Raji (cell line): ENCODE data around the gene PHLDB2.

Experiments used
- POLR2A ChIP-seq: IDR thresholded peaks from 2 replicates; pipeline ENCODE4 v1.6.1; 2011; ENCODE audit warnings: low read depth, low read length, control low read depth; ENCODE audit not compliant: insufficient read depth

PHLDB2 gene

DNA sequence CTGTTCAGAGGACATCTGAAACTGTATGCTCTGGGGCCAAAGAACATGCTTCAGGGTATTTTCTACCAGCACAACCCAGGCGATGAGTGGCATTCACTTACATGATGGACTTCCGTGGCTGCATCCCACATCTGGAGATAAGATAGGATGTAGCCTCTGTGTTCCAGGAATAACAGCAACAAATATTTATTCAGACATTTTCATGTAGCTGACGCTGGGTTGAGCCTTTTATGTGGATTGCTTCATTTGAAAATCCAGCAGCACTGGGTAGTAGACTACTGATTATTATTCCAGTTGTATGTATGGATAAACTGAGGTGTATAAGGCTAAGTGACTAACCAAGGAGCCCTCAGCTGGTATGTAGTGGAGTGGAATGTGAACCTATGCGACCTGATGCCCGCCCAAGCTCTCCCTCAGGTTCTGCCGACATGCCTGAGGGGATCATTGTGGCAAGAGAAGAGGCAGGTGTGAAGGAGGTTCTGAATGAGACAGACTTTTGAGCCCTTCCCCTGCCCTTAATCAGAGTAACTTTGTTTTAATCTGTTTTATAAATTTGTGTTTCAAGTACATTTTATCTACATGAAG is 93.9 kb downstream of the PHLDB2 start:
- TF ChIP-seq POLR2A: no peak

DNA sequence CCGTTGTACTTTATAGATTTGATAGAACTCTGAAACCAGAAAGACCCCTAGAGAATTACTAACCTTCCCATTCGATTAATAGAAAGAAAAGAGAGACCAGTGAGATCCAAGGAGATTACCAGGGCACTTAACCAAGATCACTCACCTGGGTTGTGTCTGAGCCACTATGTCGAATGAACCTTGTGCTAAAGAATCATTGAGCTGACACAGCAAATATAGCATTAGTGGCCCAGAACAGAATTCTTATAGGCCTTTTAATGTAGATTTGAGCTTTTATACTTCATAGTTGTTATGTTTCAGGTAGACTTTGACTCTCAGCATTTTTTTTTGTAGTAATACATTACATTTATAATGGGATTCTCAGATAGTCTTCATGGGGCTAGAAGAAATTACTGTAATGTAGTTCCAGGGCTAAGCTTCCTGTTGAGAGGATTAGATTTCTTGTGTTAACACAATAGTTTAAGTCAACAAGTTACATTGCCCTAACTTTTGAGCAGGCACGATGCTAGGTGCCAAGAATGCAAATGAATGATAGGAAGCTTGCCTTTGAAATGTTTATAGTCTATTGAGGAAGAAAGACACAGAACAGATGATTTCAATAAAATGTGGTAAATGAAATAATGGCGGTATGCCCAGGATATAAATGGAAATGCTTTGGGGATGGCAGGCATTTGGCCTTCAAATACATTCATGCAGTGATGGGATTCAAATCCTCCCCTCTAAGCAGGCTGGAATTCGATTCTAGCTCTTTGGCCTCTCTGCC is 95.3 kb downstream of the PHLDB2 start:
- no peak for TF ChIP-seq POLR2A

DNA sequence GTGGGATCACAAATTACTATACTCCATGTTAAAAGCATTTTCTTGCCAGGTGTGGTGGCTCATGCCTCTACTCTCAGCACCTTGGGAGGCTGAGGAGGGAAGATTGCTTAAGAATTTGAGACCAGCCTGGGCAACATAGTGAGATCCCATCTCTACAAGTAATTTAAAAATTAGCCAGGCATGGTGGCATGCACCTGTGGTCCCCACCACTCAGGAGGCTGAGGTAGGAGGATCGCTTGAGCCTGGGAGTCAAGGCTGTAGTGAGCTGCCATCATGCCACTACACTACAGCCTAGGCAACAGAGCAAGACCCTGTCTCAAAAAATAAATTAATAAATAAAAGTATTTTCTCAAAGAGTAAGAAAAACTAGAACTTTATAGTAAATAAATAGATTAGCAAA is 96.8 kb downstream of the PHLDB2 start:
- TF ChIP-seq POLR2A: no peak

DNA sequence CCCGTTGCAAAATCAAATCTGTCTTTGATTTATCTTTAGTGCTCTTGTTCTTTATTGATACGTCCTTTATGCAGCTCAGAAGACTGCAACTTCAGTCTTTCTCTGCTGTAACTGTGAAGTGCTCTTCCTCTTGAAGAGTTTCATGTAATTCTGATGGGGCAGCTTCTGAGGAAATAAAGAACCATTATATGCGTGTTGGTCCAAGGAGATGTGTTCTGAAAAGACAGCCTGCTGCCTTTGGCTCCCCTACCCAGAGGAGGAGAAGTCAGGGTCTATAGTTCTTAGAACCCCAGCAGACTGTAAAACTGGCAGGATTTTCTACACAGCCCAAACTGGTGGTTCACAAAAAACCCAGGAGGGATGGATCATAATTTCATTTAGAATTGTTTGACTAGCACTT is 97.4 kb downstream of the PHLDB2 start:
- TF ChIP-seq POLR2A: no peak

DNA sequence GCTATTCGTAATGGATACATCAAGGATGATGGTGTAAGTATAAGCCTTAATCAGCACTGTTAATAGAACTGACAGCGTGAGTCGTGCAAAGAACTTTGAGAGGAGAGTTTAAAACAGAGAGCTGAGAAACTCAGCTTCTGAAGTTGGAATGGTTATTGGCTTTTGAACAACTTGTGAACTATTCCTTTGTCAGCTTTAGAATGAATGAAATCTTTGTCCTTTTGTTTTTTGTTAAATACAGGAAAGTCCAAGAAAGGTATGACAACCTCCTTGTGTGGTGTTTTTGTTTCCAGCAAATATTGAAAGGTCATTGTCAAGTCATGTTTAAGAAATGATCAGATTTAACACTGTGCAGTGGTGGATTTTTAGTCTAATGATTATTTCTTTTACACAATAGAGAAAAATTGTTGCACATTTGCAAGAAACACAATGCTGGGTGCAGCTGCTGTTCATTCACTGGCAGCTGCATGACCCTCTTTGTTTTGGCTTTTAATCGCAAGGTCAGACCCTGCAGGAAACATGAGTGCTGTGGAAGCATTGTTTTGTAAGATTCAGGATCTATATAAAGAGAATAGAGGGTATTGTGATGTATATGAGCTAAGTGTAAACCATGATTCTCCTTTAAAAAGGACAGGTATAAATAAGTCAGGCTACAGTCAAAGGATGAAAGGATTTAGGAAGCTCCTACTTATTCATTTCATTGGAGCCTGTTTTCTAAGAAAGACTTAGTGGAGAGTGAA is 98.1 kb downstream of the PHLDB2 start:
- no peak for TF ChIP-seq POLR2A

DNA sequence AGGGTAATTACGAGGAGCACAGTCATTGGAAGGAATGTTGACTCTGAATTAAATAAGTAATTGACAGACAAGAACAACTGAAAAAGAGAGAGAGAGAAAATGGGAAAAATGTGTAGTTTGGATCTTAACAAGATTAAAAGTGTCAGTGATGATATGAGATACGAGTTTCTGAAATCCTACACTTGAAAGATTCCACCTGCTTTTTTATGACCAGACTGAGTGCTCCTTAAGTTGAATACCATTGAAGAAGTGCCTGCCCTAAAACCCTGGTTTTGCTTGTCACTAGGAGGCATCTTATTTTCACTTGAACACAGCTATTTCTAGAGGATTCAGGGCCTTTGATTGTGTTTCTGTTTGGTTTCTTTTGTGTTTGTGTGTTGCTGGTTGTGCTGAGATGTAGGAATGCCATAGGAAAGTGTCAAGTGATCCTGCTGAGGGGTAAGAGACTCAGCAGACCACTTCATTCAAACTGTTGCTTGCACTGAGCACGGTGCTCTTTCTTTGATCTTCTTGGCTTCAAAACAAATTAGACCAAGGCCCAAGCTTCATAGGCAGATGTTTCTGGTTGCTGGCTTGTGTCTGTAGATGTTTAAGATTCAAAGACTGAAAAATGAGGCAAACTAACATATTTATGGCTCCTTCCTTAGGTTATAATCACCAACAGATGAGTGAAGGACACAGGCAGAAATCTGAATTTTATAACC is 102.5 kb downstream of the PHLDB2 start:
- TF ChIP-seq POLR2A: no peak

DNA sequence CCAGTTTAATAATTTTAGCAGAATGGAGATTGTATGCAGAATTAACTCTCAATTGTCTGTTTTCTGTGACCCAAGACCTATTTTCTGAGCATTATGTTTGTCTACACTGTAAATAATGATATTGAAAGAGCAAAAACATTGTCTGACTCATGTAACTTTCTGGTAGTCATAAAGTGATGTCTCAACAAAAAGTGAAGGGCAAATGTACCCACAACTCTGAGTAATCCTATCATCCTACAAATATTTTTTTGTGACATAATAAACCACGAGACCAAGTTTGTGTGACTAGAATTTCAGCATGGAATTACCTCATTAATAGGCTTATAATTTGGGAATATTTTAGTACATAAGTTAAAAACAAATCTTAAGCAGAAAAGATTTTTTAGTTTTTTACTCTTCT is 104.4 kb downstream of the PHLDB2 start:
- no peak for TF ChIP-seq POLR2A

DNA sequence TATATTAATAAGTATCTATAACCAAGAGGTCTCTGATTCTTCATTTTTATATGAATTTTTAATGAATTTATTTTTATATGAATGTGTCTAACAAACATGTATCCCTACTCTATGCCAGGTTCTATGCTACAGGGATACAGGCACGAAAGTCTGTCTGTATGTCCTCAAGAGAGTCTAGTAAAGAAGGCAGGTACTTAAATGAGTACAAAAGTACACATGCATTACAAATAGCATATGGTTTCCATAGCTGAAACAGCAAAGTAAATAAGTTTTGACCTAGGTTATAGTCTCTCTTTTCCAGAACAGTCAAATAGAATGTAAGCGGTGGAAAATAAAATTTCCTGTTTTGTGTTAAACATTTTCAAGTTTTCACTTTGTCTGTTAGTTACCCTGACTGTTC is 106.4 kb downstream of the PHLDB2 start:
- TF ChIP-seq POLR2A: no peak

DNA sequence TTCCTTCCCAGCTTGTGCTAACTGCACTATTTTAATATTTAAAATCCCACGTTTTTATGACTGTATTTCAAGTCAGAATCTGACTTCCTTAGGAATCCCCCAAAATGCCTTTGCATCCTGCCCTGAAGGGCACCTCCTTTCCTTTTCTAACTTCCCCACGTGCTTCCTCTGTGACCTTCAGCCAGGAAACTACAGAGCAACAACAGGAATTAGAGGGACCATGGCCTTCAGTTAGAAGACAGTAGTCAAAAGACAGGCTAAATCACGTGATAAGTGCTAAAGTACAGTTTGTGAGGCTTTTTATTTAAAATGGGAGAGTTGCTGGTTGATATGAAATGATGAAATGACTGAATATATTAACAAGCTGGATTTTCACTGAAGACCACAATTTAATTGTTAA is 108.0 kb downstream of the PHLDB2 start:
- TF ChIP-seq POLR2A: no peak

DNA sequence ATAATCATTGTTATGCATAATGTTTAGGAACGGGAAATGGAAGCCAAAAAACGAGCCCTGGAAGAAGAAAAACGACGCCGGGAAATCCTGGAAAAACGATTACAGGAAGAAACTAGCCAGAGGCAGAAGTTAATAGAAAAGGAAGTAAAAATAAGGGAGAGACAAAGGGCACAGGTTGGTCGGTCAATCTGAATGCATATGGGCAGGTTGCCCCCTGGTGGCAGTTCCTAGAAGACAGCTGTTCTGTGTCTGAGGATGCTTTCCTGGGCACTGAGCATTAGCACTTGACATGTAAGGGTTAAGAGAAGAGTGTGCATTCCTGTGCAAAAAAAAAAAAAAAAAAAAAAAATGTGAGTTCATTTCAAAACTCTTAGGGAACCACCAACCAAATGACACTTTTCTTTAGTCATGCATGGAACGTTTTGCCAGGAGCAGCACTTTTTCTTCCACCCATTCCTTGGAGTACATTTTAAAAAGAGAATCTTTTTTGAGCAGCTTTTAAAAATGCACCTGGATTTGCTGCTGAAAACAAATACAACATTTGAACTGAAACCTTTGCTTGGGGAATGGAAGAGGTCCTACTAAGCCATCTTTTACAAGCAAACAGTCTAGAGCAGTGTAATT is 108.7 kb downstream of the PHLDB2 start:
- TF ChIP-seq POLR2A: no peak

DNA sequence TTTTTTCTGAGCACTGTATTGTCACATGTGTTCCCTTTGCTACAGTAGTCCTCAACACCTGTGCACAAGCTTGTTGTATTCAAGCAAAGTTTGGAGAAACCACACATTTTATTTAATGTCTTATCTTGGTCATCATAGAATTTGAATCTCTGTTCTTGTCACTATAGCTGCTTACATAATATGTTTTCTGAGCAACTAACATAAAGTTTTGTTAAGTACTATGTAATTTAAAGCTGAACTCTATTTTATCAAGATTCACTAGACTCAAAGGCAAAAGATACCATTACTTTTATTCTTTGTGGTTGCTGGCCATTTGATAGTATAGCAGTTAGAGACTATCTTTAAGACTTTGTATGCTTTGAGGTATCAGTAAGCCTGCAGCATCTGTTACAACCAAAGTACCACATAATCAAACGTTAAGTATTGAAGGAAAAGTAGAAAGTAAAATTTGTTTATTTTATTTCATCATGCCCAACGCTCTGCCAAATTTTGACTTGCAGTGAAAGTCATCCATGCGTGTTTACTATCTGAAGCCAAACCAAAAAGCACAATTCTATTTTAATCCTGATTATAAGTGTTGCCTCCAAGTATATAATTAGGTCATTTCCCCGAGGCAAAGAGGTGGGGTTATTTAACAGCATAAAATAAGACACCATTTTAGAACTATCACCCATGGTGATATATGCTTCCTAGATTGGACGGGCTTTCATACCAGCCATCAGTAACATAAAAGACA is 109.4 kb downstream of the PHLDB2 start:
- TF ChIP-seq POLR2A: no peak

DNA sequence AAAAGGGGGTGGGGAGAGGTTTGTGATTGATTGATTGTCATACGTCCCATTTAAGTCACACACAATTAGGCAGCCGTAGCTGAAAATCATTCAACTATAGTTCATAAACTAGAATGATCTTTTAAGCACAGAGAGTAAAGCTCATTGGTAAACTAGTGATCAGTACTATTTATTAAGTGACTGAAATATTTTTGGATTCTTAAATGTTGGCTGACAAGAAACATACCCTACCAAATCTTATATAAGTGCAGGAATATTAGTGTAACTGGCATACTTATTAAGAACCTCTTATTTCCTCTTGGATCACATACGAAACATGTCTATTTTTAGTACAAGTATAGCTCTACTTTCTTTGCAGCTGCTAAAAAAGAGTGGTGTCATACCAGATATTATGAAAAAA is 111.3 kb downstream of the PHLDB2 start:
- TF ChIP-seq POLR2A: no peak

DNA sequence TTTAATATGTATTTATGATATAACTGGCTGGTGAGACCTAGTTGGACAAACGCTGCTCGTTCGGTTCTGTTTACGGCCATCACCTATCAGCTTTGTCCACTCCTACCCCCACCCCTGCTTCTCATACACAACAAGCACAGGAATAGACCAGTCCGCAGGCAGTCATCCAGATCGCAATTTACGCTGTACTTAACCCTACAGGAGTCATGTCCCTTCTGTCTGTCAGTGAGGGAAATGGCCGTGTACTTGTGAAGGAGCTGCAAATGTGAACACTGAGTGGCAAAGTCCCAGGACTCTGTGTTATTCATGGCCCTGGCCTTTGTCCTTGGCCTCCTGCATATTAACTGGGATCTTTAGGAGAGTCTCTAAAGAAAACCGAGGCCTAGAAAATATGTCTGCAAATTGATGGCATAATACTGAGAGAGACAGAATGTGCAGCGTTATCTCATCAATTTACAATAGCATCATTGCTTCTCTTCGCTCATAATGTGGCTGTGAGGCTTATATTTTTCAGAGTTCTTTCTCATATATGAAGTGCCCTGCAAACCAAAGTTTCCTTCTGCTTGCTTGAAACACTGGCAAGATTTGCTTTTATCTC is 112.6 kb downstream of the PHLDB2 start:
- no peak for TF ChIP-seq POLR2A

DNA sequence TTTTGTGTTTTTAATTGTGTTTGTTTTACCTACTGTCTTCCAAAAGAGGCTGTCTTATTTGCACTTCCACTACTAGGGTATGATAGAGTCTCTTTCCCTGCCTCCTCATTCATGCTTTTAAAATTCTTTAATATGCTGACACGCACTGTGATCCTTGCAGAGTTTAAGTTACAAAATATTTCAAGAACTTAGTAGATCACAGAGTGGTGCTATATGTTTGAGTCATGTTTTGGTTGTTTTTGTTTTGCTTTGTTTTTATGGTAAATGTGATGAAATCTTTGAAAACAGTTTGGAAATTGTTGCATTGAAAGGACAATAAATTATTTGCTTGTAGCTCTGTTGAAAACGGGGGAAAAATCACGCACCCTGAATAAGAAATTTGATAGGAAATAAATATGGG is 113.8 kb downstream of the PHLDB2 start:
- no peak for TF ChIP-seq POLR2A
